Stimulated activated CD4-positive, alpha-beta T cell treated with anti-CD3 and anti-CD28 coated beads, Interleukin-1b, Interleukin-23, amount 100 ng/mL, for 1 hour (primary cell): ENCODE data around the gene KRTAP4-2.
"Not testable (repeated sequence)": the region's sequence is repeated elsewhere in the genome, so short reads cannot be mapped to it uniquely, and the experiment has no call there.

ENCODE experiments used
- DNase-seq, 2 donors: peaks; one replicate each; pipeline ENCODE4 v3.0.0-alpha.2; 2020; ENCODE audit warnings: low read depth in 2 of 2

The KRTAP4-2 gene

DNA sequence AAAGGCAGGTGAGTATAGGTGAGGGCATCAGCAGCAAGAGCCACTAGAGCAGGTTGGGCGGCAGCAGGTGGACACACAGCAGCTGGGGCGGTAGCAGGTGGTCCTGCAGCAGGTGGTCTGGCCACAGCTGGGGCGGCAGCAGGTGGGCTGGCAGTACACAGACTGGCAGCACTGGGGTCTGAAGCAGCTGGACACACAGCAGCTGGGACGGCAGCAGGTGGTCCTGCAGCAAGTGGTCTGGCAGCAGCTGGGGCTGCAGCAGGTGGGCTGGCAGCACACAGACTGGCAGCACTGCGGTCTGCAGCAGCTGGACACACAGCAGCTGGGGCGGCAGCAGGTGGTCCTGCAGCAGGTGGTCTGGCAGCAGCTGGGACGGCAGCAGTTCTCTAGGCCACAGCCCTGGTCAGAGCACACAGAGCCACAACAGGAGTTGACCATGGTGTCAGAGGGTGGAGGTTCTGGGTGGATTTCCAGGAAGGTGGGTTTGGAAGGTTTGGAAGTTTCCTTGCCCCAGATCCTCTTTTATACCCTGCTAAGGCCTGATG lies at the start of gene KRTAP4-2:
TSS of gene KRTAP4-2 (minus strand) at position 495 of the 545 bp plus-strand sequence. CDS start at position 438, 57 bp downstream.
- DNase-seq: no peak

DNA sequence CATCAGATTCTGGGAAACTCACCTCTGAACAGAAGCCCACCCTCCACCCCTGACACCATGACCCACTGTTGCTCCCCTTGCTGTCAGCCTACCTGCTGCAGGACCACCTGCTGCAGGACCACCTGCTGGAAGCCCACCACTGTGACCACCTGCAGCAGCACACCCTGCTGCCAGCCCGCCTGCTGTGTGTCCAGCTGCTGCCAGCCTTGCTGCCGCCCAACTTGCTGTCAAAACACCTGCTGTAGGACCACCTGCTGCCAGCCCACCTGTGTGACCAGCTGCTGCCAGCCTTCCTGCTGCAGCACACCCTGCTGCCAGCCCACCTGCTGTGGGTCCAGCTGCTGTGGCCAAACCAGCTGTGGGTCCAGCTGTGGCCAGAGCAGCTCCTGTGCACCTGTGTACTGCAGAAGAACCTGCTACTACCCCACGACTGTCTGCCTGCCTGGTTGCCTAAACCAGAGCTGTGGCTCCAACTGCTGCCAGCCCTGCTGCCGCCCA lies 48.6 kb upstream of the KRTAP4-2 start, which contains the start of gene KRTAP9-2:
TSS of gene KRTAP9-2 (plus strand) at position 51 of the 498 bp plus-strand sequence. CDS start at position 58, 7 bp downstream.
- DNase-seq: not testable (repeated sequence)

GRCh38 chr17:41226051-41226450 lies 48.0 kb upstream of the KRTAP4-2 start:
- DNase-seq: no peak

GRCh38 chr17:41223821-41224220 lies 45.8 kb upstream of the KRTAP4-2 start:
- no peak for DNase-seq

DNA sequence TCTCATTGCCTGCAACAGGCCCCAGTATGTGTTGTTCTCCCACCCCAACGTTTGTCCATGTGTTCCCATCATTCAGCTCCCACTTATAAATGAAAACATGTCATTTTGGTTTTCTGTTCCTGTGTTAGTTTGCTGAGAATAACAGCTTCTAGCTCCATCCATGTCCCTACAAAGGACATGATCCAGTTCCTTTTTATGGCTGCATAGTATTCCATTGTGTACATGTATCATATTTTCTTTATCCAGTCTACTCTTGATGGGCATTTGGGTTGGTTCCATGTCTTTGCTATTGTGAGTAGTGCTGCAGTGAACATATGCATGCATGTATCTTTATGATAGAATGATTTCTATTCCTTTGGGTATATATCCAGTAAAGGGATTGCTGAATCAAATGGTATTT lies 37.7 kb upstream of the KRTAP4-2 start:
- DNase-seq: no peak

- no peak for DNase-seq
Observed at GRCh38 chr17:41212524-41213169, 34.6 kb upstream of the KRTAP4-2 start.

DNA sequence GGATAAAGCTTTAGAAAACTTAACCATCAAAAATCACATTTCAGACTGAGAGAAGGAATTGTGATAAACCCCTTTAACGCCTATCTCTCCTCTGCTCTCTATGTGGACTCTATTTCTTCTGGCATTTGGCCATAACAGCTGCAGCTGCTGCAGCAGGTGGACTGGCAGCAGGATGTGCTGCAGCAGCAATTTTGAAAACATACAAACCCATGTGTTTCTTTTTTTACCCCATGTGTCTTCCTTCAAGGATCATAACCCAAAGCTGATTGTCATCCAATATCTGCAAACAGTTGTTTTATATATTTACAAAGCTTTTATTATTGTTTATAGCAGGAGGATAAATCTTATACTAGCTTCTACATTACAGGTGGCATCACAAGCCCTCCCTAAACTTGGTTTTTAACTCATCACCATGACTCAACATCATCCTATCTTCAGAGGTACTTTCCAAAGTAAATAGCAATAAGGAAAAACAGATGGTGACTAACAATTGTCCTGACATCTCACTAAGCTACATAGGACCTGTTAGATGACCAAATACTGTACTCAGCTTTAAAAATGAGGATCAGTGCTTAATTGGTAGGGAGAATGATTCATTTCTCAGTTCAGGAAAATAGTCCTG lies 33.9 kb upstream of the KRTAP4-2 start:
- no peak for DNase-seq

DNA sequence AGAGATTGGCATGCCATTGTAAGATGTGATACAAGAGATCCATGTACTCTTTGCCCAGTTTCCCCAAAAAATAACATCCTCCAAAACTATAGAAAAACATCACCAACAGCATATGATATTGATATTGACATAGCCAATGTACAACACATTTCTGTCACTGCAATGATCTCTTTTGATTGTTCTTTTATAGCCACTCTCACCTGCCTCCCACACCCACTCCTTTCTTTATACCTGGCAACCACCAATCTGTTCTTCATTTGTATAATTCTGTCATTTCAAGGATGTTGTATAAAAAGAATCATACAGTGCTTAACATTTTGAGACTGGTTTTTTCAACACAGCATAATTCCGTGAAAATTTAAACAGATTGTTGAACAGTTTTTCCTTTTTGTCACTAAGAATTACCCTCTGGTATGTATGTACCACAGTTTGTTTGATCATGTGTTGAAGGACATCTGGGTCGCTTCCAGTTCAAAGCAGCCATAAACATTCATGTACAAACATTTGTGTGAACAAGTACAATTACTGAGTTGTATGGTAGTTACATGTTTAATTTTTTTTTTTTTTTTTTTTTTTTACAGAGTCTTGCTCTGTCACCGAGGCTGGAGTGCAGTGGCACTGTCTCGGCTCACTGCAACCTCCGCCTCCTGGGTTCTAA lies 21.5 kb upstream of the KRTAP4-2 start:
- no peak for DNase-seq

DNA sequence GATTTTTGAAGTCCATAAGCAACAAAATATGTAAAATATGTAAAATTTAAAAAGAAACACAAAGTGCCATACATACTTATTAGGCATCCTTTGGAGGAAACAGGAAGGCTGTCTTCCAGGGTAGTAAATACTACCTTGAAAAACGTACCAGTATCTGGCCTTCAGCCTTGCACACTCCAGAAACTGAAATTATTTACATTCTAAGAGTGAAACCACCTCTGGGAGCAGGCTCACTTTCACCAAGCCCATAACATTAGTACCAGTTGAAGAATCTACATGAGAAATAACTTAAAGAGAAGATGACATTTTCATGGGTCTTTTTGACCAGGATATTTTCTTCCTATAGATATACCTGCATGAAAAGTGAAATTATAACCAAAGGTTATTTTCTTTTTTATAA lies 18.0 kb upstream of the KRTAP4-2 start:
- no peak for DNase-seq

- DNase-seq: no peak
Observed at GRCh38 chr17:41190328-41190727, 12.3 kb upstream of the KRTAP4-2 start.

- DNase-seq: not testable (repeated sequence)
Observed at GRCh38 chr17:41189837-41190318, 11.9 kb upstream of the KRTAP4-2 start, which contains the start of gene KRTAP9-1. KRTAP9-1 (plus strand) TSS chr17:41189887; CDS start chr17:41189887, 0 bp downstream.

DNA sequence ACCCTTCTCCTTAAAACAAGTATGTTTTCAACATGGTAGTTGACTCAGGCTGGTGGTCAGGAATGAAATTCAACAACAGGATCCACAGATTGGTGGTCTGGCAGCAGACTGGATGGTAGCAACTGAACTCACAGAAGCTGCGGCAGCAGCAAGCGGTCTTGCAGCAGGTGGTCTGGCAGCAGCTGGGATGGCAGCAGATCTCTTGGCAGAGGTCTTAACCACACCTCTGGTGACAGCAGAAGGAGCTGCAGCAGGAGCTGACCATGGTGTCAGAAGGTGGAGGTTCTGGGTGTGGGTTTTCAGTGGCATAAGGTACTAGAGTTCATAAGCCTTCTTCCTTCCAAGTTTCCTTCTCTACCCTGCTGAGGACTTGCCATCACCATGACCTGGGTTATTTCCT lies 8.9 kb upstream of the KRTAP4-2 start:
- no peak for DNase-seq

GRCh38 chr17:41185001-41185400 lies 7.0 kb upstream of the KRTAP4-2 start:
- no peak for DNase-seq

DNA sequence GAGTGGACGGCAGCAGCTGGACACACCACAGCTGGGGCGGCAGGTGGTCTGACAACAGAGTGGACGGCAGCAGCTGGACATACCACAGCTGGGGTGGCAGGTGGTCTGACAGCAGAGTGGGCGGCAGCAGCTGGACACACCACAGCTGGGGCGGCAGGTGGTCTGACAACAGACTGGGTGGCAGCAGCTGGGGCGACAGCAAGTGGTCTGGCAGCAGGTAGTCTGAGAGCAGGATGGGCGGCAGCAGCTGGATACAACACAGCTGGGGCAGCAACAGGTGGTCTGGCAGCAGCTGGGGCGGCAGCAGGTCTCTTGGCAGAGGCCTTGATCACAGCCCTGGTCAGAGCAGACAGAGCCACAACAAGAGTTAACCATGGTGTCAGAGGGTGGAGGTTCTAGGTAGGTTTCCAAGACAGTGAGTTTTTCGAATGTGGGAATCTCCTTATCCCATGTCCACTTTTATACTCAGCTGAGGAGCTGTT lies 6.5 kb upstream of the KRTAP4-2 start, which contains the start of gene KRTAP4-1:
TSS of gene KRTAP4-1 (minus strand) at position 432 of the 482 bp plus-strand sequence. CDS start at position 375, 57 bp downstream.
- no peak for DNase-seq

DNA sequence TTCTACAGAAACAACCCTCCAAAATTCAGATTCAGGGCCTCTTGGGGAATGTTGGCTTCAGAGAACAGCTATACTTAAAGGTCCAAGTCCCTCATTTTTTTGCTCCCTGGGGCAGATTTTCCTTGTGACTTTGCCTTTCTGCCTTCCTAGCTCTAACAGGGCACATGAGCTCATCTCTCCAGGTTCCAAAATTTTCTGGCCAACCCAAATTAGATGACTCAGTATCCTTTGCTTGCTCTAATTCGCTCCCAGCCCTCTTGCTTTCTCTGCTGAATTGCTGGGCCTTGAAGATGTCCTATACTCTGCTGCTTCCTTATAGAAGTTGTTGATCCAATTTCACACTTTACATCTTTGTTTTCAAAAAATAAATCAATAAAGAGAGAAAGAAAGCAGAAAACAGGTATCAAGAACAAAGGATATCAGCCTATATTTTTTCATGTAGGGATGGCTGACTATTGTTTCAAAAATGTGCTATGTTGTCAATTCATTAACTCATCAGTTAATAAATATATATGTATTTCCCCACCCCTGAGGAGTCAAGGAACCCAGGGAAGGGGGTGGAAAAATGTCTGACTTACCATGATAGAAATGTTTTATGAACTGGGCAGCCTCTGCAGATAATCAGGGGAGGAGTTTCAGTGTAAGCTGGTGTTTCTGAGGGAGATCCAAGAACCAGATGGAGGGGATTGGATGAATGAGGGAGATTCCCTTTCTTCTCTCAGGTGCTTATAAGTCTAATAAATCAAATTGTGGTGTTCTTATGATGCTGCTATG lies 1.0 kb upstream of the KRTAP4-2 start:
- DNase-seq: no peak

DNA sequence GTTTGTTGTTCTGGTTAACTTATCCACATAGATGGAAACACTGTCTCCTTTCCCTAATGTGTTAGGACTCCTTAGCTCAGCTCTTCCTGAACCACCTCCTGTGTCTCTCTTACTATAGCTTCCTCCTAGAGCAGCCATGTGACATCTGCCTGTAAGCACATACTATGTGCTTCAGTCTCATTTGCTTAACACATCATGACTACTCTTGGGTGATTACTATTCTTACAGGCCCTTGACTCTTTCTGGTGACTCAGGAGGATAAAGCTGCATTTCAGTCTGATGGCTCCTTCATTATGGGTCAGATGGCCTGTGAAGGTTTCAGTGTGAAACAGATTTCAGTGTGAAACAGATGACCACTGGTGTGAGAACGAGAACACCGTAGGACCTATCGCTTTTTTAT lies 320 bp upstream of the KRTAP4-2 start:
- DNase-seq: no peak

DNA sequence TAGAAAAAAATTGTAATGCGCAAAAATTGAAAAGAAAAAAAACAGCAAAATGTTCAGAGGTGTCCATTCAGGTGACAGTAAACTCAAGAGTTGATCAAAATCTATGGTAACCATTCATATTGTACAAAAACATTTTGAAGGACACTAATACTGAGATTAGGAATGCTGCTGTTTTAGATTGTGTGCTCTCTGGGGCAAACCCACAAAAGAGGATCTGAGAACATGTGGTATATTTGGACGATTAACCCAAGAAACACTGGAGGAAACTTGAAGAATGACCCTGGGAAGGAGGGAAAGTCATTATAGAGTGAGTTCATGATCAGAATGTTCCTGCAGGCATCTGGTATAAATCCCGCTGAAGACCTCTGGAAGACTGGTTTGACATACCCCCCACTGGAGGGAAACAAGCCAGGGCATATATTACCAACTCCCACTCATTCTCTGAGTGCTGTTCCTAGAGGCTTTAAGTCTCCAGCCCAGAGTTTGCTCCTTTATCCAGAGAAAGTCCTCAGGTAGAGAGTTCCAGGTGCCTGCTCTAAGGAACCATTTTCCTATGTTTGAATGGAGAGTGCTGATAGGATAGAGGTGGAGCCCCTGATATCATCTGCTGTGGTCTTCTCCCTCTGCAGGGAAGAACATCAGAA lies 1.2 kb downstream of the KRTAP4-2 start:
- no peak for DNase-seq

- DNase-seq: no peak
Observed at GRCh38 chr17:41171886-41172285, 6.1 kb downstream of the KRTAP4-2 start.

DNA sequence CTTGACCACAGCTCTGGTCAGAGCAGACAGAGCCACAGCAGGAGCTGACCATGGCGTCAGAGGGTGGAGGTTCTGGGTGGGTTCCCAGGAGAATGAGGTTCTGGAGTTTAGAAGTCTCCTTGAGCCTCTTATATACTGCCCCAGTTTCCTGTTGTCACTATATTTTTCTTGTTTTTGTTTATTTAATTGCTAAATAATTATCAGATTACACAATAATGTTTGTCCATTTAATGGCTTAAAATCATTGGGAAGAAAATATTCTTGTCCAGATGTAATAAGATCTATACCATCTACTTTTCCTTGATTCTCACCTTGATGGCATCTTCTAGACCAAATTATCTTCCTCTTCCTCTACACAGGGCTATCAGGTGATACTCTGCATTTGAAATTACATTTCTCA lies 9.9 kb downstream of the KRTAP4-2 start, which contains the start of gene KRTAP4-3:
TSS of gene KRTAP4-3 (minus strand) at position 101 of the 400 bp plus-strand sequence. CDS start at position 52, 49 bp downstream.
- no peak for DNase-seq

DNA sequence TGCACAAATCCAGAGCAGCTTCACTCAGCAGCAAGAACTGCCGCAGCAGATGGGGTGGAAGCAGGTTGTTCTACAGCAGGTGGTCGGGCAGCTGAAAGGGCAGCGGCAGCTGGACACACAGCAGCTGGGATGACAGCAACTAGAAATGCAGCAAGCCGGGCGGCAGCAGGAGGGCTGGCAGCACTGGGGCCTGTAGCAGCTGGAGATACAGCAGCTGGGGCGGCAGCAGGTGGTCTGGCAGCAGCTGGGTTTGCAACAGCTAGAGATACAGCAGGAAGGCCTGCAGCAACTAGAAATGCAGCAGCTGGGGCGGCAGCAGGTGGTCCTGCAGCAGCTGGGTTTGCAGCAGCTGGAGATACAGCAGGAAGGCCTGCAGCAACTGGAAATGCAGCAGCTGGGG lies 10.5 kb downstream of the KRTAP4-2 start:
- no peak for DNase-seq
